NCI-H345 (cell line): ENCODE results near the gene APBA1.
A peak's percentile ranks its signal among the peaks of the same experiment; 100 is the strongest.

Experiments used
- DNase-seq: peaks from one replicate; lab custom pipeline; 2025; lab: John Stamatoyannopoulos, UW

APBA1 gene

DNA sequence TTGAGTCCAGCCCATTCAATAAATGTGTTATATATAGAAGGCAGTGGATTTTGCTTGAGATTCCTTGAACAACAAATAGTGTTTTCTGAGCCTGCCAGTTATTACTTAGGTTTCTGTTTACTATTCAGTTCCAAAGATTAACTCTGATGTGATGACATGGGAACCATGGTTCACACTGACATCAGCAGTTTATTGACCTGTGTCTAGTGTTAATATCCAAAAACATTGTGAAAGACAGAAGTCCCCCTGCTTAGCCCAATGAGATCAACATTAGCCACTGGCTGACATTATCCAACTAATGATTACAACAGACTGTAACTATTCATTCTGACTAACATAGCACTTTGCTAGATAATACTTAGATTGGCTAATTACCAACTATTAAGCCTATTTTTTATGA, 14.9 kb downstream of the APBA1 start:
- no peak for DNase-seq

DNA sequence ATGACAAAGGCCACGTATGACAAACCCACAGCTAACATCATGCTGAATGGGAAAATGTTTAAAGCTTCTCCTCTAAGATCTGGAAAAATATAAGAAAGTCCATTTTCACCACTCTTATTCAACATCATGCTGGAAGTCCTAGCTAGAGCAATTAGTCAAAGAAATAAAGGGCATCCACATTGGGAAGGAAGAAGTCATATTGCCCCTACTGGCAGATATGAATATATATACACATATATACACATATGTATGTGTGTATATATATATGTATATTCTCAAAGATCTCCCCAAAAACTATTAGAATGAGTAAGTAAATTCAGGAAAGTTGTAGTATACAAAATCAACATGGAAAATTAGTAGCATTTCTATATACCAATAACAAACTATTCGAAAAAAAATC, 17.1 kb downstream of the APBA1 start:
- DNase-seq: no peak

- DNase-seq: no peak
These were observed 18.9 kb downstream of the APBA1 start for GRCh38 chr9:69653261-69653660.

DNA sequence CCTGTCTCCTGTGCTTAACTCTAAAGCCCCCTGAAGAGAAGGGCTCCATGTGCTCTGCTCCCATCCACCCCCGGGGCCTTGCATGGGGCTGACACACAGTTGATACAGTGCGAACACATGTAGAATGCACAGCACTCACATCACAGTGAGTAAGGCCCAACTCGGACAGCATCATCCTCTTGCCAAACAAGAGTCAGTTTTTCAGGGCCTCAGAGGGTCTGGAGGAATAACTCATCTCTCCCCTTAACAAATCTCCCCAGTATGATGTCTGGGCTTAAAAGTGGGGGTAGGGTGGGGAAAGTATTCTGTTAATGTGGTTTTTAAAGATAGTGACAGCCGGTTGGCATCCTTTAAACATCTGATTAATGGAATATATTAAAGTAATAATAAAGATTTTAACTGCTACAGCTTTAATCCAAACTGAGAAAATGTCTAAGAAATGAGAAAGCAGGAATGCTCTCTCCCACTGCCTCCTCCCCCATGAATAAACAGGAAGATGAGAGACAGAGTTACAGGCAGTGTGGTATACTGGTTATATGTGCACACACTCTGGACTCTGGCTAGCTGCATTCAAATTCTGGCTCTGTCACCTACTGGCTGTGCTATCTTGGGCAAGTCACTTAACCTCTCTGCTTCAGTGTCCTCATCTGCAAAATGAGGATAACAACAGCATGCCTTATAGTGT, 22.5 kb downstream of the APBA1 start:
- no peak for DNase-seq

DNA sequence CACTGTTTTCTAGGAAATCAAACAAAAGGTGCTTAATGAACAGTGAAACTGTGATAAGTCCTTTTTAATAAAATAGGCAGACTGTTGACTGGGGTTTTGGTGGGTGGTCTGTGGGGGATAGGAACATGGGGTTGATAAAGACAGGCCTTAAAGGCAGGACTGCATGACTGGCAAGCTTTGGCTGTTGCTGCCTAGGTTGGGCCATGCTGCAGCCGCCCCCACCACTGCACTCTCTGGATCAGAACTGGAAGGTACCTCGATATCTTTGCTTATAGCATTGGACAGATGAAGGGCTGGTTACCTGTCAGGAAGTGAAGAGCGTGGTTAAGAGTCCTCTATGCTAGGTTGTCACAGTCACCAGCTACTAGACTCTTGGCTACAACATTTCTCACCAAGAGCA, 24.4 kb downstream of the APBA1 start:
- no peak for DNase-seq

- no peak for DNase-seq
These were observed 25.4 kb downstream of the APBA1 start for GRCh38 chr9:69646810-69647209.

- DNase-seq: peak; percentile 79
These were observed 26.7 kb downstream of the APBA1 start for GRCh38 chr9:69645488-69645887.

GRCh38 chr9:69643098-69643497, 29.1 kb downstream of the APBA1 start:
- DNase-seq: no peak

DNA sequence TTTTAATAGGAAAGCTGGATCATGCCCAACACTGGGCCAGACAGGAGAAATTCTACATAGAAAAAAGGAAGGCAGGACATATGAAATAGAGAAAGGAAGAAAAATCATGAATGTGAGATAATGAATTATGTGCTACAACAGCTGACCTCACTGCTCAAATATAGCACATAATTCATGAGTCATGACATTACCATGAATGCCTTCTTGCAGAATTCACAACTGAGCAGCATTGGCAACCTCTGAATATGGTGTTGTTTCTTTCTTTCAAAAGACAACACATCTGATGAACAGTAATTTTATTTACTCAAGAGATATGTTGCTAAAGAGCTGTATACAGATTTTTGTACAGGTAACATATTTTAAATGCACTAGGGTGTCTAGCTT, 34.4 kb downstream of the APBA1 start:
- no peak for DNase-seq

DNA sequence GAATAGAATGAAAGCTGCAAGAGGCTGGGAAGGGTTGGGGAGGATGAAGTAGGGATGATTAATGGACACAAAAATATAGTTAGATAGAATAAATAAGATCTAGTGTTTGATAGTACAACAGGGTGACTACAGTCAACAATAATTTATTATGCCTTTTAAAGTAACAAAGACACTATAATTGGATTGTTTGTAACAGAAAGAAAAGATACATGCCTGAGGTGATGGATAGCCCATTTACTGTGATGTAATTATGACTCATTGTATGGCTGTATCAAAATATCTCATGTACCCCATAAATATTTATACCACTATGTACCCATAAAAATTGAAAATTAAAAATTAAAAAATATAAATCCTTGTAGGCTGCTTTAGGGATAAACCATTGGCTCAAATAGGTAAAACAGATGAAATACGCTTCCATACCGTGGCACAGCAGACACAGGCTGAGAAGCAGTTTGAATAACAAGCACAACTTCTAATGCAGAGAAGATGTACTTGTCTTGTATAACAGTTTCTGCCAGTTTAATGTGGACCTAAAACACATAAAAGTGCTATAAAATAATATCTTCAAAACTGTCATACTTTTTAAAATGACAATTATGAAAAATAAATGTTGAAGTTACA, 34.9 kb downstream of the APBA1 start:
- DNase-seq: no peak

GRCh38 chr9:69633716-69634115, 38.5 kb downstream of the APBA1 start:
- no peak for DNase-seq

DNA sequence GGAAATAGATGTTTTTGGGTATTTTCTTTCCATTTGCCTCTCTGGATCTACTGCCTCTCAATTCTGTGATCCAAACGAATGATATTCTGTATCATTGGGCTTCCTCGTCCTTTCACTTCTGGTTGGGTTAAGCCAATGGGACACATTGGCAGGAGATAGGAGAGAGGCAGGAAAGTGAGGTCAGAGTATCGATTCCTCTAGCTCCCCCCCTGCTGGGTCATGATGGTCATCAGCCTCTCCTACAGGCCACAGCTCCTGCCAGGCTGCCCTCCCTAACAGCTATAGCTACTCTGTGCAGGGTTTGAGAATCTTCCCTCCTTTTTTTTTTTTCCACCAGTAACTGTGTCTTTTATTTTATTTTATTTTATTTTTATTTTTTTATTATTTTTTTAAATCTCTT, 39.4 kb downstream of the APBA1 start:
- no peak for DNase-seq

DNA sequence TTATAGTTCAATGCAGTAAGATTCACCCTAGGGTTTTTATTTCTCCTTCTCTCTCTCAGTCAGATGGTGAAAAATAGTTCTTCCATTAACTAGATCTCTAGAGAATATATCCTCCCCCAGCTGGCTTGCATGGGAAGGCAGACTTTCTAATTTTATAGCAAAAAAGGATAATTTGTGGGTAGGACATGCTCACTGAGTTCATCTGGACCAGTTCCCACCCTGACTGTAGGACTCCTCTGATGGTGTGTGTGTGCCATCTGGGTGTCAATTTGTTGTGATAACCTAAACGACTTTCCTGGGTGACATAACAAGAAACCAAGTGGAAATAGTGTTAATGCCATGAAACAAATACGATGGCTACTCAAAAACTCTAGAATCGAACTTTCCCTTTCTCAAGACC, 44.9 kb downstream of the APBA1 start:
- DNase-seq: no peak

GRCh38 chr9:69623276-69623675, 48.9 kb downstream of the APBA1 start:
- DNase-seq: no peak

- no peak for DNase-seq
These were observed 49.5 kb downstream of the APBA1 start for GRCh38 chr9:69622676-69623075.

DNA sequence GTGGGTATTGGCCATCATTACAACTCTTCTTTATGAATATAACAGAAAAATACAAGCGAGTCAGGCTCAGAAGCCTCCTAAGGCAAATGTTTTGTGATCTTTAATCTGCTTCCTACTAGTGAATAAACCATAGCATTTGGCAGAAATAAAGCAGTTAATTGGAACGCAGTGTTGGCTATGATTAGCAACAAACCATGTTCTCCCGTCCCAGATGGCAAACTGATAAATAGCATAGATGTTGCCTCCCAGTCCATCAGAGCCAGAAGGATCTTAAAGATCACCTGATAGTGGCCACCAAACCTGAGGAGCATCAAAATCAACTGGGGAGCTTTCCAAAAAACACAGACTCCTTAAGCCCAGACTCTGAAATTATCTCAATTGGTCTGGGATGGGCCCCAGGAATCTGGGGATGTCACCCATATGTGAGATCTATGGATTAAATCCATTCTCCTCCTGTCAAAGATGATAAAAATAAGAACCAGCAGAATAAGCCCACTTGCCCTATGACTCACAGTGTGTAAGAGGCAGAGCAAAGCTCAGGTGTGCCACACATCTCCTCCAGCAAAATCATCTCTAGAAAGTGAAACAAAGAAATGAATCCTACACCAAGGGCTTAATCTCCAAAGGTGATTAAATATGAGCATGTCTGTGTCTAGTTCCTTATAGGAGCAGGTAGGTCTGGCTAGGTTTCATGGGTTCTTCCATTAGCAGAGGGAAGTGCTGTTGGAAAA, 50.3 kb downstream of the APBA1 start:
- no peak for DNase-seq

GRCh38 chr9:69620731-69621130, 51.4 kb downstream of the APBA1 start:
- DNase-seq: no peak

DNA sequence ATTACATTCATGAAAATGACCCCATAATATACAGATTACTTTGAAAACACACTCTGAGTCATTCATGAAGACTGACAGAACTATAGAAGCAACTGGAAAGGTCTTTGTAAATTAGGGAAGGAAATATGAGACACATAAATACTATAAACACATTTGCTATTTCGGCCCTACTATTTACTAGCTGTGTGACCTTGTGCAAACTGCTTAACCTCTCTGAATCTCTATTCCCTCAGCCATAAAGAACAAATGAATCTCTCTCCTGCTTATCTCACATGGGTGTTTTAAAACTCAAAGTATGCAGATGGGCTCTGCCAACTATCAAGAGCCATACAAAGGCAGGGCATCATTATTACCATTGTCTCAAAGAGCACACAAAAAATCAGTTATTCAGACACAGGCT, 52.9 kb downstream of the APBA1 start:
- DNase-seq: no peak

DNA sequence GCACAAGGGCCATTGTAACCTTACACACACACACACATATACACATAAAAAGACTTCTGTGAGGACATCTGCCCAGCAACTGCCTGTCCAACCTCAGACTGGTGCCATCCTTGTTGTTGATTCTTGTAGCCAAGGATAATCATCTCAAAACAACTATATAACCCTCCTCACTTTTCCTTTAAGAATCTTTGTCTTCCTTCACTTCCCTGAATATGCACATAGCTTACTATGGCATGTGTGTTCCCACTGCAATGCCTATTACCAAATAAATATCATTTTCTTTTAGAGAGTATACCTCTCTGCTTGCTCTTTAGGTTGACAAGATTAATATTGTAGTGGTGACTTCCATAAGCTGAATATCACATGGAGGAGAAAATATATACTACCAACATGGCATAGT, 55.2 kb downstream of the APBA1 start:
- DNase-seq: no peak

DNA sequence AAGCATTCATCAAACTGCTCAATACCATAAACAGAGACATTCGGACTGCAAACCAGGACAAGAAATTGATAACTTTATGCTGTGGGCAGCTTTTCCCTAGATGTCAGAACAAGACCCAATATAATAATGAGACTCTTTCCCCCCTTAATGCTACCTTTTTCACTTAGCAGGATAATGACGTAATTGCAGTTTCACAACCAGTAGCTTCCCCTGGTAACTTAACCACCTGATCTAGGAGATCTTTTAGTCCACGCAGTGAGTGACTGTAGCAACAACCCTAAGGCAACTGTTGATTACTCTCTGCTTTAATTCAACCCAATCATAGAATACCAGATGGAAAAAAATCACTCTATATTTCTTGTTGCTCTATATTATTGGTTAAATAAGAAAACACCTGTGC, 56.3 kb downstream of the APBA1 start:
- DNase-seq: no peak

DNA sequence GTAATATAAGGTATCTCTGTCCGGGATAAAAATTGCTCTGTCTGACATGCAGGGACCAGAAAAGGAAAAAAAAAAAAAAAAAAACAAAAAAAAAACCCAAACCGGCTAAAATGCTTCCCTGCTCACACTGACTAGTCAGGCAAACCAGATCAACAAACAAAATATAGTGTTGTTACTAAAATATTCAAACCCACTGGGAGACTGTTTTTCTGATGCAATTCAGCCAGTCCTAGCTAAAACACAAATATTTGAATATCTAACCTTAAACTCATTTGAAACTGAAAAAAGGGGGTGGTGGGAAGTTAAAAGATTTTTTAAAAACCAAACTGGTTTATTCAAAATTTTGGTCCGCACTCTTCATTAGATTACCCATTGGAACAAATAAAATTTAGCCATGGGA, 61.0 kb downstream of the APBA1 start:
- DNase-seq: no peak

- DNase-seq: no peak
These were observed 63.0 kb downstream of the APBA1 start for GRCh38 chr9:69609156-69609555.

GRCh38 chr9:69606089-69606488, 66.1 kb downstream of the APBA1 start:
- no peak for DNase-seq

- peak; percentile 20 for DNase-seq
These were observed 66.8 kb downstream of the APBA1 start for GRCh38 chr9:69605406-69605805.
